GM12878 (cell line): Measurements from ENCODE around the gene MMP14. TPM values are rescaled to one million over a fixed set of nuclear protein-coding genes. Genes with fewer than 3 reads are reported as not detected.
"Not testable (repeated sequence)": the region's sequence is repeated elsewhere in the genome, so short reads cannot be mapped to it uniquely, and the experiment has no call there.

ENCODE experiments used
- ATAC-seq: fragments of 200-7000 bp; cut with Tn5 transposase; 3 replicates; pipeline ENCODE4 v1.9.1; 2020; ENCODE audit warnings: mild to moderate bottlenecking, moderate library complexity
- BruUV-seq: library from RNA; stranded (reverse); fragments of 400-500 nt; replicated peaks from 2 replicates; lab custom pipeline; 2021; lab: Mats Ljungman, UMichigan
- CTCF ChIA-PET: fragments of 300-600 bp; sonication (Branson Sonifier 250); formaldehyde crosslinking; extraction: SDS; loops from one replicate; lab custom pipeline; 2021; ENCODE audit warnings: inconsistent platforms; lab: Yijun Ruan, JAX
- POLR2A ChIA-PET: fragments of 350-600 bp; formaldehyde crosslinking; extraction: SDS; loops from one replicate; lab custom pipeline; 2021; ENCODE audit warnings: inconsistent platforms; lab: Charles Lee
- RAD21 ChIA-PET: fragments of 300-600 bp; sonication (Branson Sonifier 250); formaldehyde crosslinking; loops from one replicate; lab custom pipeline; 2023; ENCODE audit warnings: antibody characterized with exemption; ENCODE audit not compliant: unreplicated experiment; lab: Charles Lee
- SMC1A ChIA-PET: fragments of 300-600 bp; sonication (Branson Sonifier 250); formaldehyde crosslinking; loops from one replicate; lab custom pipeline; 2023; ENCODE audit not compliant: unreplicated experiment, uncharacterized antibody; lab: Charles Lee
- DNase-seq: peaks from one replicate; pipeline ENCODE4 v3.0.0-alpha.2; 2011; ENCODE audit warnings: low read depth, low spot score
- FAIRE-seq: peaks from 3 replicates; lab custom pipeline; 2011; peaks lifted over from hg19 to GRCh38; lab: Jason Lieb, UNC
- H2AFZ ChIP-seq: 2 replicates; pipeline ENCODE4 v1.6.0; 2011; ENCODE audit warnings: low read depth, low read length, control low read depth; ENCODE audit not compliant: control insufficient read depth
- H3K27ac ChIP-seq: 2 replicates; pipeline ENCODE4 v1.5.1; 2011; ENCODE audit warnings: control low read depth; ENCODE audit not compliant: control insufficient read depth, insufficient read depth
- H3K27me3 ChIP-seq, 2 experiments: replicated peaks in 1 of 2; 2 replicates each; pipeline versions ENCODE4 v1.6.0 to v1.6.1; 2011; ENCODE audit warnings: low read length in 1 of 2; ENCODE audit not compliant: control insufficient read depth in 2 of 2, insufficient read depth in 2 of 2
- H3K36me3 ChIP-seq, 2 experiments: 2 replicates each; pipeline ENCODE4 v1.5.1; 2011; ENCODE audit warnings: low read length in 1 of 2; ENCODE audit not compliant: control insufficient read depth in 2 of 2, insufficient read depth in 2 of 2
- H3K4me1 ChIP-seq: 2 replicates; pipeline ENCODE4 v1.6.1; 2011; ENCODE audit warnings: mild to moderate bottlenecking, low read length, moderate library complexity, mixed read lengths; ENCODE audit not compliant: control insufficient read depth, insufficient read depth
- H3K4me2 ChIP-seq: 2 replicates; pipeline ENCODE4 v1.6.0; 2011; ENCODE audit warnings: control low read depth; ENCODE audit not compliant: control insufficient read depth, insufficient read depth
- H3K4me3 ChIP-seq: fragments of 200-600 bp; sonication (generic); 2 replicates; pipeline ENCODE4 v1.5.1; 2016
- H3K79me2 ChIP-seq: 2 replicates; pipeline ENCODE4 v1.6.0; 2011; ENCODE audit warnings: low read length; ENCODE audit not compliant: control insufficient read depth, insufficient read depth
- H3K9ac ChIP-seq: 2 replicates; pipeline ENCODE4 v1.8.0; 2011; ENCODE audit warnings: low read length, control low read depth, mixed read lengths; ENCODE audit not compliant: control insufficient read depth, insufficient read depth
- H3K9me3 ChIP-seq: replicated peaks from 3 replicates; pipeline ENCODE4 v1.5.1; 2011; ENCODE audit warnings: mild to moderate bottlenecking, low read length; ENCODE audit not compliant: control insufficient read depth, insufficient read depth
- H4K20me1 ChIP-seq: 2 replicates; pipeline ENCODE4 v1.6.0; 2011; ENCODE audit not compliant: control insufficient read depth, insufficient read depth
- GATAD2B ChIP-seq: fragments of 450-650 bp; conservative IDR thresholded peaks from 2 replicates; pipeline ENCODE4 v1.6.1; 2017; ENCODE audit warnings: low read depth, mild to moderate bottlenecking, moderate library complexity
- HCFC1 ChIP-seq: fragments of 150-350 bp; IDR thresholded peaks from 2 replicates; pipeline ENCODE4 v1.6.1; 2014; ENCODE audit warnings: low read length
- HDAC6 ChIP-seq: fragments of 200-600 bp; sonication (generic); IDR thresholded peaks from one replicate; pipeline ENCODE4 v1.8.0; 2017; ENCODE audit warnings: antibody characterized with exemption; ENCODE audit not compliant: unreplicated experiment
- PAX8 ChIP-seq: fragments of 450-650 bp; IDR thresholded peaks from 2 replicates; pipeline ENCODE4 v1.6.1; 2017; ENCODE audit warnings: mild to moderate bottlenecking, moderate library complexity
- ZNF384 ChIP-seq: IDR thresholded peaks from 2 replicates; pipeline ENCODE4 v1.6.1; 2012; ENCODE audit warnings: low read depth, mild to moderate bottlenecking, low read length, improper control_type of control experiment, borderline replicate concordance
- WGBS: methylation state at CpG from one replicate; pipeline ENCODE4 v1.1.6; 2016; ENCODE audit warnings: low lambda C conversion rate; ENCODE audit not compliant: insufficient replicate concordance, insufficient coverage; ENCODE audit errors: missing lambda C conversion rate; 5-methylcytosine and 5-hydroxymethylcytosine counted together
- in situ Hi-C: fragments of 300-500 bp; cut with MboI; formaldehyde crosslinking; loops from 9 replicates; pipeline ENCODE4 v1.14.3; 2018; ENCODE audit warnings: mixed read lengths
- intact Hi-C: fragments of 100-400 bp; cut with micrococcal nuclease; formaldehyde crosslinking; loops from one replicate; pipeline ENCODE4 v1.14.2; 2022; ENCODE audit not compliant: unreplicated experiment
- polyA plus RNA-seq, 11 experiments: library from polyadenylated mRNA; depleted of rRNA in 4 of 11; unstranded in 6 of 11; stranded (reverse) in 5 of 11; fragments of >200 nt; fragmentation: Nextera tagmentation in 4 of 11; fragmentation: Illumina TruSeq in 1 of 11; extraction: Ambion mirVana in 4 of 11; extraction: Trizol in 1 of 11; gene quantifications; 1 replicate in 1 of 11; 2 replicates in 10 of 11; pipeline versions ENCODE4 v1.2.1 to v1.2.3, GENCODE V29; 2011 to 2016; ENCODE audit warnings: inconsistent platforms in 2 of 11, missing spikeins in 2 of 11, low read depth in 1 of 11
- total RNA-seq, 4 experiments: library from RNA; depleted of rRNA in 3 of 4; stranded (reverse); fragments of >200 nt in 3 of 4; fragmentation: Illumina TruSeq in 1 of 4; extraction: Trizol in 1 of 4; gene quantifications; 2 replicates each; pipeline versions ENCODE4 v1.2.1 to v1.2.3, GENCODE V29; 2013 to 2021
- TF ChIP-seq, protein P1 (sequence below): IDR thresholded peaks from 2 replicates; pipeline ENCODE4 v1.6.1; 2012; ENCODE audit warnings: low read depth, low read length, improper control_type of control experiment
- TF ChIP-seq, protein P2 (sequence below): IDR thresholded peaks from 2 replicates; pipeline ENCODE4 v1.6.1; 2012; ENCODE audit warnings: low read depth, low read length, improper control_type of control experiment

MMP14 gene
- total and polyA plus RNA-seq, 10 of the 15 experiments (the other 5 are each of a cell fraction or from before 2014, with no cell fraction given) = 0.31 to 1.9 (median 0.70) TPM; not detected in 2

DNA sequence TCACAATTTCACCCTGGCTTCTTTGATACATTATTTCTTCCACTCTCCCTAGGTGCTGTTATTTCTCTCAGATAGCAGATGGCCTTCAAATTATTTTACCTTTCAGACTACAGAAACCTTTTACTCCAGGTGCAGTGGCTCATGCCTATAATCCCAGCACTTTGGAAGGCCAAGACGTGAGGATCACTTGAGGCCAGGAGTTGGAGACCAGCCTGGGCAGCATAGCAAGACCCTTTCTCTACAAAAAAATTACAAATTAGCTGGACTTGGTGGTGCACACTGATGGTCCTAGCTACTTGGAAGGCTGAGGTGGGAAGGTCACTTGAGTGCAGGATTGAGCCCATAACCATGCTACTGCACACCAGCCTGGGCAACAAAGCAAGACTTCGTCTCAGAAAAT is 44.2 kb upstream of the MMP14 start (continued):
- TF ChIP-seq, protein P1, sequence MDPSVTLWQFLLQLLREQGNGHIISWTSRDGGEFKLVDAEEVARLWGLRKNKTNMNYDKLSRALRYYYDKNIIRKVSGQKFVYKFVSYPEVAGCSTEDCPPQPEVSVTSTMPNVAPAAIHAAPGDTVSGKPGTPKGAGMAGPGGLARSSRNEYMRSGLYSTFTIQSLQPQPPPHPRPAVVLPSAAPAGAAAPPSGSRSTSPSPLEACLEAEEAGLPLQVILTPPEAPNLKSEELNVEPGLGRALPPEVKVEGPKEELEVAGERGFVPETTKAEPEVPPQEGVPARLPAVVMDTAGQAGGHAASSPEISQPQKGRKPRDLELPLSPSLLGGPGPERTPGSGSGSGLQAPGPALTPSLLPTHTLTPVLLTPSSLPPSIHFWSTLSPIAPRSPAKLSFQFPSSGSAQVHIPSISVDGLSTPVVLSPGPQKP = no peak
- no peak for TF ChIP-seq HDAC6
- TF ChIP-seq, protein P2, sequence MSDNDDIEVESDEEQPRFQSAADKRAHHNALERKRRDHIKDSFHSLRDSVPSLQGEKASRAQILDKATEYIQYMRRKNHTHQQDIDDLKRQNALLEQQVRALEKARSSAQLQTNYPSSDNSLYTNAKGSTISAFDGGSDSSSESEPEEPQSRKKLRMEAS = no peak
- no peak for TF ChIP-seq HCFC1
- TF ChIP-seq ZNF384 = no peak
- TF ChIP-seq PAX8 = no peak
- no peak for TF ChIP-seq GATAD2B
- TF ChIP-seq, all 136 proteins: peak for 0

GRCh38 chr14:22793550-22793949 is 42.8 kb upstream of the MMP14 start:
- H3K27me3 ChIP-seq, H3K9me3 ChIP-seq, H2AFZ ChIP-seq, FAIRE-seq, DNase-seq, in situ Hi-C loops, BruUV-seq, H4K20me1 ChIP-seq, ATAC-seq, H3K4me3 ChIP-seq, H3K36me3 ChIP-seq, H3K9ac ChIP-seq: not testable (repeated sequence)
- Histone ChIP-seq H3K4me2 (0 out of 2 replicates have a peak overlapping the region, but pooled peaks have one; percentile 78), H3K79me2 (peaks cover 31% of the 10 kb centered on the region), H3K27ac (peak overlapping the region; percentile 75), H3K4me1 (peaks cover 66% of the 10 kb centered on the region)
- 65% methylated on average over 5 of the region's 5 CpGs for WGBS
- CTCF ChIA-PET = interaction anchor here (1.1 to 2.7 kb wide), 5 partner anchors 10 to 223 kb away, joined by 3 to 16 read pairs (median 5); no protein-coding TSS in a partner anchor
- RAD21 ChIA-PET = interaction anchor here (0.9 to 9.8 kb wide), 5 partner anchors 15 to 224 kb away, joined by 3 to 219 read pairs (median 4); partner anchors contain the start of genes OXA1L and SLC7A7
- SMC1A ChIA-PET = interaction anchor here (1.2 to 20.3 kb wide), 5 partner anchors 15 to 215 kb away, joined by 3 to 395 read pairs (median 8); partner anchors contain the start of gene SLC7A7
- POLR2A ChIA-PET = interaction anchor here (0.9 to 11.3 kb wide), 3 partner anchors 15 to 37 kb away, joined by 3 to 245 read pairs (median 4); partner anchors contain the start of gene SLC7A7
- intact Hi-C loops = loop anchor here (10.0 kb wide), 1 partner anchor 309 kb away; no protein-coding TSS in a partner anchor
